Heart left ventricle (tissue), 16 donors: ENCODE results near the gene GNPAT. TPM values are rescaled to one million over a fixed set of nuclear protein-coding genes. Genes with fewer than 3 reads are reported as not detected.

Experiments used
- ATAC-seq, 4 donors: fragments of 200-7000 bp; cut with Tn5 transposase; one replicate each; pipeline ENCODE4 v1.9.1; 2020 to 2022; ENCODE audit warnings: moderate library complexity in 4 of 4, mild to moderate bottlenecking in 3 of 4, moderate number of reproducible peaks in 1 of 4
- DNase-seq, 5 donors: peaks; one replicate each; pipeline ENCODE4 v3.0.0-alpha.2; 2020
- H3K27ac ChIP-seq, 12 donors: fragments of 200-600 bp; sonication (generic) in 4 of 12; one replicate each; pipeline versions ENCODE4 v1.5.0 to v1.8.0; 2016 to 2022; ENCODE audit warnings: mild to moderate bottlenecking in 2 of 12
- H3K27me3 ChIP-seq, 9 donors: fragments of 200-600 bp; sonication (generic) in 2 of 9; one replicate each; pipeline versions ENCODE4 v1.5.1 to v1.8.0; 2016 to 2022; ENCODE audit warnings: mild to moderate bottlenecking in 3 of 9
- H3K36me3 ChIP-seq, 9 donors: fragments of 200-600 bp; sonication (generic) in 2 of 9; one replicate each; pipeline versions ENCODE4 v1.5.0 to v1.8.0; 2018 to 2022; ENCODE audit warnings: mild to moderate bottlenecking in 2 of 9
- H3K4me1 ChIP-seq, 12 donors: fragments of 200-600 bp; sonication (generic) in 4 of 12; one replicate each; pipeline versions ENCODE4 v1.5.0 to v1.8.0; 2016 to 2022; ENCODE audit warnings: mild to moderate bottlenecking in 3 of 12
- H3K4me3 ChIP-seq, 12 donors: fragments of 200-600 bp; sonication (generic) in 4 of 12; one replicate each; pipeline versions ENCODE4 v1.5.0 to v1.8.0; 2017 to 2022; ENCODE audit warnings: mild to moderate bottlenecking in 9 of 12, moderate library complexity in 4 of 12
- H3K9me3 ChIP-seq, 12 donors: fragments of 200-600 bp; sonication (generic) in 4 of 12; one replicate each; pipeline versions ENCODE4 v1.5.0 to v1.8.0; 2016 to 2022; ENCODE audit warnings: mild to moderate bottlenecking in 1 of 12
- POLR2A ChIP-seq, 2 donors: fragments of 450-650 bp; IDR thresholded peaks; one replicate each; pipeline ENCODE4 v1.6.1; 2017; ENCODE audit warnings: antibody characterized with exemption in 2 of 2, mild to moderate bottlenecking in 2 of 2, moderate library complexity in 2 of 2
- WGBS, 4 donors: extraction: QIAGEN DNeasy Blood & Tissue Kit in 2 of 4; methylation state at CpG; one replicate each; pipeline versions ENCODE4 v1.1.5 to v1.1.7; 2013 to 2018; 5-methylcytosine and 5-hydroxymethylcytosine counted together
- intact Hi-C, 10 donors: fragments of 100-400 bp; cut with DNase I; formaldehyde crosslinking; loops; one replicate each; pipeline versions ENCODE4 v1.11.1 to v1.14.2; 2022
- long read RNA-seq, 3 donors: library from polyadenylated mRNA; unstranded; transcript quantifications; one replicate each; pipeline ENCODE4 v2.0.0, GENCODE V29; 2020 to 2021
- polyA plus RNA-seq, 2 donors: library from polyadenylated mRNA; stranded (reverse); fragments of 200-250 nt; gene quantifications; one replicate each; pipeline ENCODE4 v1.2.3, GENCODE V29; 2013
- total RNA-seq, 9 donors: library from RNA; depleted of rRNA in 2 of 9; stranded (reverse); fragments of >200 nt in 2 of 9; fragmentation: NEBNext Ultra II Directional in 3 of 9; extraction: Animal tissue kit (Norgen Biotek cat#: 25700) in 3 of 9; gene quantifications; one replicate each; pipeline versions ENCODE4 v1.1.0 to v1.2.4, GENCODE V29; 2016 to 2023
- TF ChIP-seq, protein P1 (sequence below), 12 donors: fragments of 200-600 bp; sonication (generic) in 4 of 12; IDR thresholded peaks; one replicate each; pipeline versions ENCODE4 v1.5.0 to v1.8.0; 2018 to 2022; ENCODE audit warnings: antibody characterized with exemption in 12 of 12, mild to moderate bottlenecking in 5 of 12
- donor health status: ischemic (EF 13 %, LVEDD 7.1; RV severe dilation, severe dysfunction).
- donor health status: healthy with polysubstance abuse.
- donor health status: DM: no; HTN: yes; CAD: no.
- donor health status: DM: no; HTN: no; CAD: no.
- donor health status: ischemic (EF 25% LVEDD 6.9; RV normal size, moderate dysfunction).
- donor health status: ischemic (EF 25% LVEDD 5.7; RV mildly dilated, moderate dysfunction).
- donor health status: healthy.
- donor health status: DM: yes; HTN: yes; CAD: no.
- donor health status: ischemic (EF 35%, LVEDD 5.7; RV mildly dilated, moderate dysfunction).
- donor health status: nonischemic (EF 11% LVEDD 7.7; RV severe dilation, severe dysfunction).
- donor health status: DM: yes; HTN: yes; CAD: no.
- donor health status: PGD.
- donor health status: ischemic (EF 29% LVEDD 5.4; RV normal size, mild dysfunction).
- donor health status: nonischemic (EF 23%, LVEDD 6.1; RV moderate dilation, normal function).

Gene GNPAT
- total RNA-seq (10 to 100 TPM; 43.3 to 62.6 (median 52.8) TPM), polyA plus RNA-seq (10 to 100 TPM; 49.0 to 55.5 TPM)
- long read RNA-seq, donor 1, transcript GNPAT-201 (16 exons, 2,643 nt): major isoform, 251 of 293 reads
- long read RNA-seq, donor 1, partial matches to known transcripts: 10 of 293 reads
- long read RNA-seq, donor 1, other reads (novel, unspliced or antisense): 32 of 293 reads
- long read RNA-seq, donor 2, transcript GNPAT-201 (16 exons, 2,643 nt): major isoform, 779 of 929 reads
- long read RNA-seq, donor 2, partial matches to known transcripts: 30 of 929 reads
- long read RNA-seq, donor 2, other reads (novel, unspliced or antisense): 119 of 929 reads
- long read RNA-seq, donor 3, transcript GNPAT-201 (16 exons, 2,643 nt): major isoform, 229 of 277 reads
- long read RNA-seq, donor 3, partial matches to known transcripts: 4 of 277 reads
- long read RNA-seq, donor 3, other reads (novel, unspliced or antisense): 44 of 277 reads

DNA sequence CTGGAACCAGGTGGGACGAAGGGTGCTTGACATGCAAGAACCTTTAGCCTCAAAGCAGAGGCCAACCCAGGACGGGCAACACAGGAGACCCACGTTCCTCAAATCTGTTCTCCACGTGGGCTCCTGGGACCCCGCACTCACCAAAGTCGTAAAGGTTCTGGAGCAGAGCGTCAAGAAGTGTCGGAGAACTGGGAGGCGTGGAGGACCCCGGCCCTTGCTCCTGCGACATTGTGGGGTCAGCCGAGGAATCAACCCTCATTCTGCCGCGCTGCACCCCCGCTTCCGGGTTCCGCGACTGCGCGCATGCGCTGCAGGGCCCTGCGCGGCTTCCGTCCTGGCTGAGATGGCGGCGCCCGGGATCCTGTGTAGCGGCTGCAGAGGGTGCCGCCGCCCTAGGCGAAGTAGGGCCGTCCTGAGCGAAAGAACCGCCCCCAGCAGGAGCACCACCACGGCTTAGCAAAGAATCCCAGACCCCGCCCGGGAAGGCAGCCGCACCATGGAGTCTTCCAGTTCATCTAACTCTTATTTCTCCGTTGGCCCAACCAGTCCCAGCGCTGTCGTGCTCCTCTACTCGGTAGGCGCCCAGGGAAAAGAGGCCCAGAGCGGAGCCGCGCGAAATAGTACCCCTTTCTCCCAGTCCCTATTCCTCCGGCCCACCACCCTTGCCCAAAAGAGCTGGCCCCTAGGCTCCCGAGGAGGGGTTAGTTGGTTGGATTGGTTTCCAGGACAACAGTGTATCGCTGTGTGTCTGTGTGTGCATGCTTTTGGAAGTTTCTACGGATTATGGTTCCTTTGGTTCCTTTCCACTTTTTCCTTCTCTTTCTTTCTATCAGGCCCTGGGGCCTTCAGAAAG is at the start of gene GNPAT:
TSS of gene GNPAT (plus strand) at position 330 of the 853 bp plus-strand sequence. CDS start at position 497, 167 bp downstream.
- peak within 1 kb of the TSS; percentile 31 to 90 (median 84) for H3K27ac ChIP-seq
- H3K27me3 ChIP-seq: no peaks in the 10 kb centered on the region
- peaks cover 0 to 31% (median 22%) of the 10 kb centered on the region in 9 donors for H3K36me3 ChIP-seq
- ATAC-seq: peak; percentile 98 to 99 (median 98)
- H3K4me3 ChIP-seq: peak within 1 kb of the TSS; percentile 65 to 94 (median 78)
- peak; percentile 89 to 95 (median 91) for DNase-seq
- TF ChIP-seq, protein P1, sequence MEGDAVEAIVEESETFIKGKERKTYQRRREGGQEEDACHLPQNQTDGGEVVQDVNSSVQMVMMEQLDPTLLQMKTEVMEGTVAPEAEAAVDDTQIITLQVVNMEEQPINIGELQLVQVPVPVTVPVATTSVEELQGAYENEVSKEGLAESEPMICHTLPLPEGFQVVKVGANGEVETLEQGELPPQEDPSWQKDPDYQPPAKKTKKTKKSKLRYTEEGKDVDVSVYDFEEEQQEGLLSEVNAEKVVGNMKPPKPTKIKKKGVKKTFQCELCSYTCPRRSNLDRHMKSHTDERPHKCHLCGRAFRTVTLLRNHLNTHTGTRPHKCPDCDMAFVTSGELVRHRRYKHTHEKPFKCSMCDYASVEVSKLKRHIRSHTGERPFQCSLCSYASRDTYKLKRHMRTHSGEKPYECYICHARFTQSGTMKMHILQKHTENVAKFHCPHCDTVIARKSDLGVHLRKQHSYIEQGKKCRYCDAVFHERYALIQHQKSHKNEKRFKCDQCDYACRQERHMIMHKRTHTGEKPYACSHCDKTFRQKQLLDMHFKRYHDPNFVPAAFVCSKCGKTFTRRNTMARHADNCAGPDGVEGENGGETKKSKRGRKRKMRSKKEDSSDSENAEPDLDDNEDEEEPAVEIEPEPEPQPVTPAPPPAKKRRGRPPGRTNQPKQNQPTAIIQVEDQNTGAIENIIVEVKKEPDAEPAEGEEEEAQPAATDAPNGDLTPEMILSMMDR (IDR thresholded peaks at IDR 0.05): no peak
- TF ChIP-seq POLR2A (IDR thresholded peaks at IDR 0.05): peak in 1 of 2 donors; percentile 84
- H3K9me3 ChIP-seq: no peaks in the 10 kb centered on the region
- peaks cover 0 to 50% (median 30%) of the 10 kb centered on the region in 12 donors for H3K4me1 ChIP-seq
- intact Hi-C loops: loop anchor here in 6 of 10 donors (2.0 to 10.0 kb wide), 5 partner anchors 94 to 364 kb away; partner anchors contain the start of genes EXOC8 (in 5 of the 6) and SPRTN (in 3 of the 6)
- 0% methylated on average over 26 to 51 of the region's 51 CpGs for WGBS, 4 donors

GRCh38 chr1:231192620-231193163 is 48.3 kb upstream of the GNPAT start:
- DNase-seq: peak in 4 of 5 donors; percentile 66 to 73 (median 71)
- Histone ChIP-seq H3K4me1 (peaks cover 0 to 13% (median 7%) of the 10 kb centered on the region in 12 donors), H3K36me3 (no peaks in the 10 kb centered on the region), H3K27ac (peak overlapping the region in 1 of 12 donors; percentile 33), H3K27me3 (peaks cover 0 to 20% (median 4%) of the 10 kb centered on the region in 9 donors), H3K9me3 (peaks cover 0 to 6% (median 0%) of the 10 kb centered on the region in 12 donors), H3K4me3 (no peak overlapping the region)
- WGBS, 4 donors: 23 to 31% (median 27%) methylated on average over 12 of the region's 12 CpGs
- TF ChIP-seq POLR2A (IDR thresholded peaks at IDR 0.05): no peak
- intact Hi-C loops: no loop called here
- peak; percentile 86 to 92 (median 90) for ATAC-seq

GRCh38 chr1:231193710-231194340 is 47.2 kb upstream of the GNPAT start:
- DNase-seq (no peak), ATAC-seq (no peak)
- intact Hi-C loops: no loop called here
- Histone ChIP-seq H3K27ac (no peak overlapping the region), H3K36me3 (no peaks in the 10 kb centered on the region), H3K4me3 (no peak overlapping the region), H3K9me3 (peaks cover 0 to 6% (median 0%) of the 10 kb centered on the region in 12 donors), H3K4me1 (peaks cover 0 to 13% (median 7%) of the 10 kb centered on the region in 12 donors), H3K27me3 (peaks cover 0 to 9% (median 0%) of the 10 kb centered on the region in 9 donors)
- TF ChIP-seq, protein P1 (IDR thresholded peaks at IDR 0.05): no peak
- TF ChIP-seq POLR2A (IDR thresholded peaks at IDR 0.05): no peak
- WGBS, 4 donors: 73 to 79% (median 78%) methylated on average over 10 of the region's 10 CpGs

DNA sequence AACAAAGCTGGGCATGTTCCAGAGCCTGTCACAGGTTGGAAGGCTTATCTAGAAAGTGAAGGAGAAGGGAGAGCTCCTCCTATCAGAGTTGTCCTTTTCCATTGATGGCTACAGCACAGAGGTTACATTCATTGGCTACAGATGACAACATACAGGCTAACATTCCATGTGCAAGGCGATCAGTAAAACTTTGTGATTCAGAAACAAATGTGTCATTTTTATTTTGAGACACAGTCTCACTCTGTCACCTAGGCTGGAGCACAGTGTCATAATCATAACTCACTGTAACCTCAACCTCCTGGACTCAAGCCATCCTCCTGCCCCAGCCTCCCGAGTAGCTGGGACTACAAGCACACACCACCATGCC is 46.6 kb upstream of the GNPAT start:
- H3K27me3 ChIP-seq: peaks cover 0 to 6% (median 0%) of the 10 kb centered on the region in 9 donors
- intact Hi-C loops: no loop called here
- no peak overlapping the region for H3K27ac ChIP-seq
- H3K36me3 ChIP-seq: no peaks in the 10 kb centered on the region
- H3K9me3 ChIP-seq: peaks cover 0 to 5% (median 0%) of the 10 kb centered on the region in 12 donors
- peaks cover 0 to 13% (median 7%) of the 10 kb centered on the region in 12 donors for H3K4me1 ChIP-seq
- 80 to 87% (median 84%) methylated on average over 2 of the region's 2 CpGs for WGBS, 4 donors
- DNase-seq (no peak), ATAC-seq (no peak)
- TF ChIP-seq, protein P1 (IDR thresholded peaks at IDR 0.05): no peak
- H3K4me3 ChIP-seq: no peak overlapping the region
